SKM-1 treated with dmso at 0.1 percent for 144 hours (cell line): ENCODE results near the gene QKI.

Experiments used
- DNase-seq: peaks from one replicate; lab custom pipeline; 2025; ENCODE audit not compliant: unreplicated experiment; lab: John Stamatoyannopoulos, UW

The QKI gene

GRCh38 chr6:163527291-163527690 is 112.8 kb downstream of the QKI start:
- DNase-seq = no peak

- no peak for DNase-seq
These were observed 115.1 kb downstream of the QKI start for GRCh38 chr6:163529605-163530004.

GRCh38 chr6:163530406-163530805 is 115.9 kb downstream of the QKI start:
- no peak for DNase-seq

- no peak for DNase-seq
These were observed 116.6 kb downstream of the QKI start for GRCh38 chr6:163531122-163531521.

GRCh38 chr6:163532526-163533078 is 118.1 kb downstream of the QKI start:
- DNase-seq = no peak

- DNase-seq = no peak
These were observed 118.9 kb downstream of the QKI start for GRCh38 chr6:163533443-163533842.

GRCh38 chr6:163536770-163537169 is 122.3 kb downstream of the QKI start:
- DNase-seq = no peak

GRCh38 chr6:163538331-163538730 is 123.8 kb downstream of the QKI start:
- DNase-seq = no peak

GRCh38 chr6:163539101-163539762 is 124.7 kb downstream of the QKI start:
- no peak for DNase-seq

GRCh38 chr6:163543321-163543720 is 128.8 kb downstream of the QKI start:
- no peak for DNase-seq

- no peak for DNase-seq
These were observed 130.9 kb downstream of the QKI start for GRCh38 chr6:163545370-163545769.

- DNase-seq = no peak
These were observed 132.8 kb downstream of the QKI start for GRCh38 chr6:163547287-163547686.

GRCh38 chr6:163548624-163549023 is 134.1 kb downstream of the QKI start:
- DNase-seq = no peak

GRCh38 chr6:163554032-163554431 is 139.5 kb downstream of the QKI start:
- no peak for DNase-seq

GRCh38 chr6:163554663-163555062 is 140.1 kb downstream of the QKI start:
- peak; percentile 26 for DNase-seq

- DNase-seq = no peak
These were observed 145.1 kb downstream of the QKI start for GRCh38 chr6:163559661-163560060.

- DNase-seq = no peak
These were observed 148.8 kb downstream of the QKI start for GRCh38 chr6:163563318-163563717.

- DNase-seq = no peak
These were observed 150.0 kb downstream of the QKI start for GRCh38 chr6:163564534-163564933.

GRCh38 chr6:163565140-163565539 is 150.6 kb downstream of the QKI start:
- no peak for DNase-seq

GRCh38 chr6:163566056-163566455 is 151.5 kb downstream of the QKI start:
- no peak for DNase-seq

GRCh38 chr6:163568275-163568674 is 153.8 kb downstream of the QKI start:
- no peak for DNase-seq

GRCh38 chr6:163570579-163571231 is 156.2 kb downstream of the QKI start:
- no peak for DNase-seq

- DNase-seq = no peak
These were observed 157.2 kb downstream of the QKI start for GRCh38 chr6:163571730-163572129.
